Smooth muscle cell (in vitro differentiated cells): ENCODE data around the gene KHK. TPM values are rescaled to one million over a fixed set of nuclear protein-coding genes. Genes with fewer than 3 reads are reported as not detected.

Experiments
- DNase-seq: peaks from one replicate; lab custom pipeline; 2025; ENCODE audit not compliant: unreplicated experiment; lab: John Stamatoyannopoulos, UW
- H2AFZ ChIP-seq: fragments of 200-600 bp; sonication (generic); 2 replicates; pipeline ENCODE4 v1.6.0; 2016; ENCODE audit warnings: antibody characterized with exemption, low read depth, mild to moderate bottlenecking
- H3F3A ChIP-seq: fragments of 200-600 bp; sonication (generic); 2 replicates; pipeline ENCODE4 v1.6.0; 2017; ENCODE audit warnings: antibody characterized with exemption, low read depth
- H3K27ac ChIP-seq: fragments of 200-600 bp; sonication (generic); 2 replicates; pipeline ENCODE4 v1.5.1; 2016; ENCODE audit warnings: low read depth, mild to moderate bottlenecking
- H3K27me3 ChIP-seq: fragments of 200-600 bp; sonication (generic); 2 replicates; pipeline ENCODE4 v1.6.1; 2016; ENCODE audit warnings: low read depth, mild to moderate bottlenecking
- H3K36me3 ChIP-seq: fragments of 200-600 bp; sonication (generic); 2 replicates; pipeline ENCODE4 v1.5.1; 2016; ENCODE audit warnings: low read depth
- H3K4me1 ChIP-seq: fragments of 200-600 bp; sonication (generic); 2 replicates; pipeline ENCODE4 v1.5.1; 2016; ENCODE audit warnings: low read depth
- H3K4me2 ChIP-seq: fragments of 200-600 bp; sonication (generic); 2 replicates; pipeline ENCODE4 v1.6.0; 2016; ENCODE audit warnings: mild to moderate bottlenecking
- H3K4me3 ChIP-seq: fragments of 200-600 bp; sonication (generic); 2 replicates; pipeline ENCODE4 v1.5.1; 2016; ENCODE audit warnings: mild to moderate bottlenecking
- H3K79me2 ChIP-seq: fragments of 200-600 bp; sonication (generic); 2 replicates; pipeline ENCODE4 v1.6.0; 2016; ENCODE audit warnings: low read depth, mild to moderate bottlenecking
- H3K9ac ChIP-seq: fragments of 200-600 bp; sonication (generic); 2 replicates; pipeline ENCODE4 v1.6.0; 2016; ENCODE audit warnings: low read depth
- H3K9me3 ChIP-seq: fragments of 200-600 bp; sonication (generic); replicated peaks from 2 replicates; pipeline ENCODE4 v1.5.1; 2016; ENCODE audit warnings: low read depth
- H4K20me1 ChIP-seq: fragments of 200-600 bp; sonication (generic); 2 replicates; pipeline ENCODE4 v1.6.0; 2016; ENCODE audit warnings: low read depth
- WGBS: methylation state at CpG from one replicate; pipeline ENCODE4 v1.1.7; 2016; ENCODE audit warnings: low lambda C conversion rate; 5-methylcytosine and 5-hydroxymethylcytosine counted together
- polyA plus RNA-seq: library from polyadenylated mRNA; unstranded; fragments of >200 nt; fragmentation: Nextera tagmentation; extraction: Ambion mirVana; gene quantifications from 2 replicates; pipeline ENCODE4 v1.2.1, GENCODE V29; 2016
- total RNA-seq: library from RNA; depleted of rRNA; stranded (reverse); fragments of >200 nt; gene quantifications from 2 replicates; pipeline ENCODE4 v1.2.3, GENCODE V29; 2014
- TF ChIP-seq, protein P1 (sequence below): fragments of 200-600 bp; sonication (generic); IDR thresholded peaks from 2 replicates; pipeline ENCODE4 v1.5.1; 2017; ENCODE audit warnings: borderline replicate concordance, mild to moderate bottlenecking, antibody characterized with exemption; ENCODE audit not compliant: insufficient read depth, poor library complexity, severe bottlenecking

The KHK gene
- total and polyA plus RNA-seq, 2 experiments from 2014 or later = 0.27 to 1.6 TPM

DNA sequence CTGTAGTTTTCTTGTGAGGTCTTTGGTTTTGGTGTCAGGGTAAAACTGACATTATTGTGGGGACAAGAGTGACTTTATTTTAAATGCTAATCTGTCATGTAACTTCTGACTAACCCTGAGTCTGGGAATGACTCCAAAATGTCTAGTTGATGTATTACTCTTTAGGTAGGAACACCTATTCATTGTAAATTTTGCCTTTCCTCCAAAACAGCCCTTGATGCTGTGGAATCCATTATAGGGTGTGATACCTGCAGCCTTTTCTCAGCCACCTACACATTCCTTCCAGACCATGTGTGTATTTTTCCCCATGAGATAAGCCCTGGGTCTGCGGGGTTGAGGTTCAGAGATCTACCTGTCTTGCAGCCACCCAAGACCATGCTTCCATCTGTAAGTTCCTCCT, 56.7 kb downstream of the KHK start:
- no peak for DNase-seq
- WGBS = 84% methylated on average over 1 of the region's 1 CpG
- H3K36me3 ChIP-seq = no peaks in the 10 kb centered on the region

DNA sequence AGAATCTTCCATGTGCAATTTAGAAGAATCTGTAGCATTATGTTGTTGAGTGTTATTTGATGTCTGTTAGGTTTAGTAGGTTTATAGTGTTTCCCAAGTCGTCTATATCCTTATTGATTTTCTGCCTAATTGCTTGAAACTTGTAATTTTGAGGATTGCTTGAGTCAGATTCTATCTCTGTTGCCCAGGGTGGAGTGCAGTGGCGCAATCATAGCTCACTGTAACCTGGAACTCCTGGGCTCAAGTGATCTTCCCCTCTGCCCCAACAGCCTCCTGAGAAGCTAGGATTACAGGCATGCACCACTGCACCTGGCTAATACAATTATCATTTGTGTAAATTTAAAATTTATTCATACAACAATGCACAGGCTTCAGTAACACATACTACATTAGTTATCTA, 59.1 kb downstream of the KHK start:
- Histone ChIP-seq H3K79me2 (no peaks in the 10 kb centered on the region), H2AFZ (no peak overlapping the region), H3F3A (no peaks in the 10 kb centered on the region), H3K4me2 (no peak overlapping the region), H3K9ac (no peak overlapping the region), H4K20me1 (no peaks in the 10 kb centered on the region), H3K9me3 (no peaks in the 10 kb centered on the region), H3K27ac (no peak overlapping the region), H3K4me1 (no peaks in the 10 kb centered on the region), H3K4me3 (no peak overlapping the region), H3K27me3 (peaks cover 7% of the 10 kb centered on the region), H3K36me3 (no peaks in the 10 kb centered on the region)
- TF ChIP-seq, protein P1, sequence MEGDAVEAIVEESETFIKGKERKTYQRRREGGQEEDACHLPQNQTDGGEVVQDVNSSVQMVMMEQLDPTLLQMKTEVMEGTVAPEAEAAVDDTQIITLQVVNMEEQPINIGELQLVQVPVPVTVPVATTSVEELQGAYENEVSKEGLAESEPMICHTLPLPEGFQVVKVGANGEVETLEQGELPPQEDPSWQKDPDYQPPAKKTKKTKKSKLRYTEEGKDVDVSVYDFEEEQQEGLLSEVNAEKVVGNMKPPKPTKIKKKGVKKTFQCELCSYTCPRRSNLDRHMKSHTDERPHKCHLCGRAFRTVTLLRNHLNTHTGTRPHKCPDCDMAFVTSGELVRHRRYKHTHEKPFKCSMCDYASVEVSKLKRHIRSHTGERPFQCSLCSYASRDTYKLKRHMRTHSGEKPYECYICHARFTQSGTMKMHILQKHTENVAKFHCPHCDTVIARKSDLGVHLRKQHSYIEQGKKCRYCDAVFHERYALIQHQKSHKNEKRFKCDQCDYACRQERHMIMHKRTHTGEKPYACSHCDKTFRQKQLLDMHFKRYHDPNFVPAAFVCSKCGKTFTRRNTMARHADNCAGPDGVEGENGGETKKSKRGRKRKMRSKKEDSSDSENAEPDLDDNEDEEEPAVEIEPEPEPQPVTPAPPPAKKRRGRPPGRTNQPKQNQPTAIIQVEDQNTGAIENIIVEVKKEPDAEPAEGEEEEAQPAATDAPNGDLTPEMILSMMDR = no peak
- no peak for DNase-seq
- WGBS = 81% methylated on average over 2 of the region's 2 CpGs

More for the DNA sequence above, 56.7 kb downstream of the KHK start:
- no peak overlapping the region for H2AFZ ChIP-seq
- H3K4me2 ChIP-seq = no peak overlapping the region
- H3K27ac ChIP-seq = no peak overlapping the region
- no peaks in the 10 kb centered on the region for H4K20me1 ChIP-seq
- H3K4me1 ChIP-seq = no peaks in the 10 kb centered on the region
- H3K9me3 ChIP-seq = no peaks in the 10 kb centered on the region
- H3K4me3 ChIP-seq = no peak overlapping the region
- peaks cover 7% of the 10 kb centered on the region for H3K27me3 ChIP-seq
- H3F3A ChIP-seq = no peaks in the 10 kb centered on the region
- no peak overlapping the region for H3K9ac ChIP-seq
- TF ChIP-seq, protein P1 = no peak
- no peaks in the 10 kb centered on the region for H3K79me2 ChIP-seq

DNA sequence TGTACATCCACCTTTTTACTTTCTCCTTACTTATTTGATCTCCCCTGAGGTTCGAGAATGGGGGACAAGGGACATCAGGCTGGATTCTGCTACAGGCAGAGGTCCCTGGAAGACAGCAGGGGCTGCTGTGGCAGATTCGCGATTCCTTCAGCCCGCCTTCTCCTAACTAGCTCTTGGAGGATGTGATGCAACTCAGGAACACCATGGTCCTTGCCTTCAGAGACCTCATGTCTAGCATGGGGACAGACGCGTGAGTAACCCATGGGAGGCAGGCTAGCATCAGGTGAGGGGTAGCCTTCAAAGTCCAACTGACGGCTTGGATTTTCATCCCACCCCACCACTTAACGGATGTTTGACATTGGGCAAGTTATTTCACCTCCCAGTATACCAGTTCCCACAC, 61.4 kb downstream of the KHK start:
- no peaks in the 10 kb centered on the region for H3K4me1 ChIP-seq
- no peak overlapping the region for H2AFZ ChIP-seq
- H3K27ac ChIP-seq = no peak overlapping the region
- H3K9me3 ChIP-seq = no peaks in the 10 kb centered on the region
- no peaks in the 10 kb centered on the region for H3K79me2 ChIP-seq
- no peak overlapping the region for H3K4me3 ChIP-seq
- no peak overlapping the region for H3K9ac ChIP-seq
- no peaks in the 10 kb centered on the region for H4K20me1 ChIP-seq
- H3F3A ChIP-seq = no peaks in the 10 kb centered on the region
- peaks cover 6% of the 10 kb centered on the region for H3K27me3 ChIP-seq
- TF ChIP-seq, protein P1 = no peak
- 96% methylated on average over 8 of the region's 8 CpGs for WGBS
- DNase-seq = no peak
- no peaks in the 10 kb centered on the region for H3K36me3 ChIP-seq
- no peak overlapping the region for H3K4me2 ChIP-seq

DNA sequence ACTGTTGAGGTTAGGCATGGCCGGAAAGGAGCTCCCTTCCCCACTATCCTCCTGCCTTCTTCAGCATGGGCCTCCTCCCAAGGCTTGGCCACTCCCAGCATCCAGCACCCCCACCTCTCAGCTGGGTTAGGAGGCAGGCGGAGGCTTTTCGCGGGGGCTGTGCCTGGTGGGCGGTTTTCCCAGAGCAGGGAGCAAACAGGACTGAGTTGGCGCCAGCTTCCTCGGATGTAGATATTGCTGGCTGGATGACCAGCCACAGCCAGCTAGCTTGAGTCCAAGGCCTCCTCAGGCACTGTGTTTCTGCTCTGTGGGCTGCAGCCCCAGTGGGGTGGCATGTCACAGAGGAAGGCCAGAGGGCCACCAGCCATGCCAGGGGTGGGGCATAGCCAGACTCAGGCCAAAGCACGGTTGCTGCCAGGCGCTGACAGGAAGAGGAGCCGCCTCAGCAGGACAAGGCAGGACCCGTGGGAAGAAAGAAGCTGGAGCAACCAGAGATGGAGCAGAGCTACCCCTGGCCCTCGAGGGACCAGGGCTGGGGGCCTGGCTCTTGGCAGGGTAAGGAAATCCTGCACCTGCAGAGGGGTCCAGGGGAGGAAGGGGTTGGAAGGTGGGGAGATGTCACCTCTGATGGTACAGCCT, 62.3 kb downstream of the KHK start, which contains the start of gene TCF23:
TSS of gene TCF23 (plus strand) at position 204 of the 639 bp plus-strand sequence. CDS start at position 334, 130 bp downstream.
- Histone ChIP-seq H3K4me1 (no peaks in the 10 kb centered on the region), H4K20me1 (no peaks in the 10 kb centered on the region), H3F3A (no peaks in the 10 kb centered on the region), H3K9ac (no peak within 1 kb of the TSS), H2AFZ (no peak within 1 kb of the TSS), H3K4me3 (no peak within 1 kb of the TSS), H3K36me3 (no peaks in the 10 kb centered on the region), H3K79me2 (no peaks in the 10 kb centered on the region), H3K27ac (no peak within 1 kb of the TSS), H3K27me3 (peaks cover under 1% of the 10 kb centered on the region), H3K9me3 (no peaks in the 10 kb centered on the region), H3K4me2 (no peak within 1 kb of the TSS)
- 91% methylated on average over 12 of the region's 12 CpGs for WGBS
- no peak for DNase-seq
- TF ChIP-seq, protein P1 = no peak
